Transverse colon (tissue), 4 donors: Measurements from ENCODE around the gene RBM42. TPM values are rescaled to one million over a fixed set of nuclear protein-coding genes. Genes with fewer than 3 reads are reported as not detected.

Experiments used
- DNase-seq: peaks from one replicate; pipeline ENCODE4 v3.0.0-alpha.2; 2019
- H3K27ac ChIP-seq, 4 donors: fragments of 200-600 bp; sonication (generic); 2 replicates each; pipeline ENCODE4 v1.5.1; 2016 to 2018; ENCODE audit warnings: inconsistent platforms in 4 of 4
- H3K27me3 ChIP-seq: fragments of 200-600 bp; sonication (generic); 2 replicates; pipeline ENCODE4 v1.5.1; 2017; ENCODE audit warnings: inconsistent platforms
- H3K36me3 ChIP-seq, 4 donors: fragments of 200-600 bp; sonication (generic); 2 replicates each; pipeline ENCODE4 v1.5.1; 2017 to 2019; ENCODE audit warnings: inconsistent platforms in 4 of 4
- H3K4me1 ChIP-seq, 4 donors: fragments of 200-600 bp; sonication (generic); 2 replicates each; pipeline ENCODE4 v1.5.1; 2017 to 2020; ENCODE audit warnings: inconsistent platforms in 4 of 4
- H3K4me3 ChIP-seq, 4 donors: fragments of 200-600 bp; sonication (generic); 1 replicate in 1 of 4; 2 replicates in 3 of 4; pipeline versions ENCODE4 v1.5.1 to v1.6.1; 2017 to 2019; ENCODE audit warnings: inconsistent platforms in 4 of 4
- H3K9me3 ChIP-seq, 2 donors: fragments of 200-600 bp; sonication (generic); 2 replicates each; pipeline ENCODE4 v1.5.1; 2017 to 2019; ENCODE audit warnings: inconsistent platforms in 2 of 2
- EP300 ChIP-seq: sonication (generic); formaldehyde crosslinking; IDR thresholded peaks from one replicate; pipeline ENCODE4 v1.6.1; 2017; ENCODE audit warnings: antibody characterized with exemption, low read depth
- POLR2A ChIP-seq: fragments of 450-650 bp; IDR thresholded peaks from one replicate; pipeline ENCODE4 v1.6.1; 2016; ENCODE audit warnings: antibody characterized with exemption, mild to moderate bottlenecking, moderate library complexity
- POLR2AphosphoS5 ChIP-seq, 3 donors: sonication (generic); formaldehyde crosslinking; IDR thresholded peaks; one replicate each; pipeline ENCODE4 v1.6.1; 2016; ENCODE audit warnings: antibody characterized with exemption in 3 of 3
- WGBS, 2 donors: methylation state at CpG; one replicate each; pipeline ENCODE4 v1.1.5; 2018; ENCODE audit warnings: low coverage in 1 of 2; 5-methylcytosine and 5-hydroxymethylcytosine counted together
- in situ Hi-C, 4 donors: fragments of 200-750 bp; cut with MboI; loops; one replicate each; pipeline versions ENCODE4 v1.15.0 to v1.15.1; 2017; ENCODE audit warnings: low sequenced_read_pairs in 3 of 4, low pct_ligation_motif_present in 1 of 4, low pct_unique_long_range_greater_than_20kb in 1 of 4
- intact Hi-C: fragments of 100-400 bp; cut with DNase I; formaldehyde crosslinking; loops from one replicate; pipeline ENCODE4 v1.15.1; 2023; ENCODE audit warnings: low total_unique reads
- total RNA-seq, 4 donors: library from RNA; depleted of rRNA; stranded (reverse); fragments of >200 nt; gene quantifications; one replicate each; pipeline ENCODE4 v1.1.0, GENCODE V29; 2016
- TF ChIP-seq, protein P1 (sequence below), 5 experiments: fragments of 200-600 bp in 3 of 5; fragments of 450-650 bp in 2 of 5; sonication (generic) in 3 of 5; IDR thresholded peaks; 1 replicate in 2 of 5; 2 replicates in 3 of 5; pipeline ENCODE4 v1.5.1; 2016 to 2017; ENCODE audit warnings: antibody characterized with exemption in 5 of 5, inconsistent platforms in 3 of 5, mild to moderate bottlenecking in 2 of 5, moderate library complexity in 1 of 5

RBM42 gene
- total RNA-seq, 4 donors from 2014 or later = 53.1 to 107 (median 62.5) TPM

GRCh38 chr19:35642798-35643254 lies 14.0 kb downstream of the RBM42 start:
- H3K4me3 ChIP-seq = peak overlapping the region; percentile 48 to 70 (median 58)
- DNase-seq = no peak
- H3K36me3 ChIP-seq = peaks cover 0 to 3% (median under 1%) of the 10 kb centered on the region in 4 donors
- 22 to 37% methylated on average over 5 to 15 of the region's 15 CpGs for WGBS, 2 donors
- in situ Hi-C loops = no loop called here
- no peaks in the 10 kb centered on the region for H3K27me3 ChIP-seq
- H3K9me3 ChIP-seq = no peaks in the 10 kb centered on the region
- H3K4me1 ChIP-seq = peaks cover 8 to 32% (median 23%) of the 10 kb centered on the region in 4 donors
- no peak for TF ChIP-seq EP300
- no peak for TF ChIP-seq POLR2A
- TF ChIP-seq, protein P1, sequence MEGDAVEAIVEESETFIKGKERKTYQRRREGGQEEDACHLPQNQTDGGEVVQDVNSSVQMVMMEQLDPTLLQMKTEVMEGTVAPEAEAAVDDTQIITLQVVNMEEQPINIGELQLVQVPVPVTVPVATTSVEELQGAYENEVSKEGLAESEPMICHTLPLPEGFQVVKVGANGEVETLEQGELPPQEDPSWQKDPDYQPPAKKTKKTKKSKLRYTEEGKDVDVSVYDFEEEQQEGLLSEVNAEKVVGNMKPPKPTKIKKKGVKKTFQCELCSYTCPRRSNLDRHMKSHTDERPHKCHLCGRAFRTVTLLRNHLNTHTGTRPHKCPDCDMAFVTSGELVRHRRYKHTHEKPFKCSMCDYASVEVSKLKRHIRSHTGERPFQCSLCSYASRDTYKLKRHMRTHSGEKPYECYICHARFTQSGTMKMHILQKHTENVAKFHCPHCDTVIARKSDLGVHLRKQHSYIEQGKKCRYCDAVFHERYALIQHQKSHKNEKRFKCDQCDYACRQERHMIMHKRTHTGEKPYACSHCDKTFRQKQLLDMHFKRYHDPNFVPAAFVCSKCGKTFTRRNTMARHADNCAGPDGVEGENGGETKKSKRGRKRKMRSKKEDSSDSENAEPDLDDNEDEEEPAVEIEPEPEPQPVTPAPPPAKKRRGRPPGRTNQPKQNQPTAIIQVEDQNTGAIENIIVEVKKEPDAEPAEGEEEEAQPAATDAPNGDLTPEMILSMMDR (IDR thresholded peaks at IDR 0.05) = no peak
- no peak for TF ChIP-seq POLR2AphosphoS5 (IDR thresholded peaks at IDR 0.05)
- intact Hi-C loops = no loop called here
- H3K27ac ChIP-seq = peak overlapping the region; percentile 92 to 95 (median 94)

DNA sequence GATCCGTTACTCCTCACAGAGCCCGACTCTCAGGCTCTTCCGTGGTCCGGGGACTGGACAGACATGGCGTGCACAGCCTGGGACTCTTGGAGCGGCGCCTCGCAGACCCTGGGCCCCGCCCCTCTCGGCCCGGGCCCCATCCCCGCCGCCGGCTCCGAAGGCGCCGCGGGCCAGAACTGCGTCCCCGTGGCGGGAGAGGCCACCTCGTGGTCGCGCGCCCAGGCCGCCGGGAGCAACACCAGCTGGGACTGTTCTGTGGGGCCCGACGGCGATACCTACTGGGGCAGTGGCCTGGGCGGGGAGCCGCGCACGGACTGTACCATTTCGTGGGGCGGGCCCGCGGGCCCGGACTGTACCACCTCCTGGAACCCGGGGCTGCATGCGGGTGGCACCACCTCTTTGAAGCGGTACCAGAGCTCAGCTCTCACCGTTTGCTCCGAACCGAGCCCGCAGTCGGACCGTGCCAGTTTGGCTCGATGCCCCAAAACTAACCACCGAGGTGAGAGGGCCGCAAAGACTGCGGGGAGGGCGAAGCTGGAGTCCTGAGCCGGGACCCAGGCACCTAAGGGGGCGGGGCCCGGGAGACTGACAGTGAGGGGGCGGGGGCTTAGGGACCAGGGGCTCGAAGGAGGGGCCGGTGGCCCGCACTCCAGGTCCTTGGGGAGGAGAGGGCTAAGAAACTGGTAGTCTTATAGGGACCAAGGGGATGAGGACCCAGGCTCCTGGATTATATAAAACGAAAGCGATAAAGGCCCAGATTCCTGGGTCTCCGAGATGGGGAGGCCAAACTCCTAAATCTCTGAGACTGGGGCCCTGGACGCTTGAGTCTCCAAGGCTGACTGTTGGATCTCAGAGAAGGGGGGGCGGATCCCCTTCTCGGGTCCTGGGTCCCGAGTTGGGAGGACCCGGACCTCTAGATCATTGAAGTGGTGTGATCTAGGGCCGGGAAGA lies 14.7 kb downstream of the RBM42 start:
- 0% methylated on average over 2 to 56 of the region's 69 CpGs for WGBS, 2 donors
- peak overlapping the region; percentile 92 to 95 (median 94) for H3K27ac ChIP-seq
- H3K27me3 ChIP-seq = no peaks in the 10 kb centered on the region
- H3K4me1 ChIP-seq = peaks cover 8 to 33% (median 24%) of the 10 kb centered on the region in 4 donors
- H3K9me3 ChIP-seq = no peaks in the 10 kb centered on the region
- in situ Hi-C loops (no loop called here), intact Hi-C loops (no loop called here)
- peak; percentile 91 for DNase-seq
- TF ChIP-seq POLR2A (peak; percentile 71), EP300 (no peak), POLR2AphosphoS5 (IDR thresholded peaks at IDR 0.05) (peak; percentile 71 to 95 (median 91))
- TF ChIP-seq, protein P1 (IDR thresholded peaks at IDR 0.05) = no peak
- peak overlapping the region; percentile 48 to 70 (median 58) for H3K4me3 ChIP-seq
- no peaks in the 10 kb centered on the region for H3K36me3 ChIP-seq

DNA sequence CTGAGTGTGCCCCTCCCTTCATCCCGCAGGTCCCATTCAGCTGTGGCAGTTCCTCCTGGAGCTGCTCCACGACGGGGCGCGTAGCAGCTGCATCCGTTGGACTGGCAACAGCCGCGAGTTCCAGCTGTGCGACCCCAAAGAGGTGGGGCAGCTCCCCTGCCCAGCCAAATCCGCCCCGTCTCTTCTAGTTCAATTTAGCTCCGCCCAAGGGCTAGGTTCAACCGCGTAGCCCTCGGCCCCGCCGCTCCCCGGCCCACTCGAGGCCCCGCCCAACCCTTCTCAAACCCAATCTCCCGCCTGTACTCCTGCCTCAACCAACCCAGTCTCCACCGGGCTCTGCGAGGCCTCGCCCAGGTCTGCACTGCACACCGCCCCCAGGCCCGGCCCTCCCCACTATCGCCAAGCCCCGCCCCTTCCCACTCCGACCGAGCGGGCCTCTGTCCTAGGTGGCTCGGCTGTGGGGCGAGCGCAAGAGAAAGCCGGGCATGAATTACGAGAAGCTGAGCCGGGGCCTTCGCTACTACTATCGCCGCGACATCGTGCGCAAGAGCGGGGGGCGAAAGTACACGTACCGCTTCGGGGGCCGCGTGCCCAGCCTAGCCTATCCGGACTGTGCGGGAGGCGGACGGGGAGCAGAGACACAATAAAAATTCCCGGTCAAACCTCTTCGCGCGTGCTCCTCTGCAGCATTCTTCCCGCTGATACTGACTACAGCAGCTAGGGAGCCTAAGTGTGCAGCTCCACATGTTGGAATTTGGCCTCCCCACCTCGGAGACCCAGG lies 15.6 kb downstream of the RBM42 start:
- H3K36me3 ChIP-seq = no peaks in the 10 kb centered on the region
- peaks cover 8 to 40% (median 31%) of the 10 kb centered on the region in 4 donors for H3K4me1 ChIP-seq
- intact Hi-C loops (no loop called here), in situ Hi-C loops (no loop called here)
- TF ChIP-seq POLR2A (peak; percentile 75), EP300 (no peak), POLR2AphosphoS5 (IDR thresholded peaks at IDR 0.05) (peak; percentile 71 to 77 (median 74))
- TF ChIP-seq, protein P1 (IDR thresholded peaks at IDR 0.05) = no peak
- H3K27me3 ChIP-seq = no peaks in the 10 kb centered on the region
- H3K9me3 ChIP-seq = no peaks in the 10 kb centered on the region
- H3K4me3 ChIP-seq = peak overlapping the region; percentile 48 to 70 (median 58)
- DNase-seq = peak; percentile 98
- 0 to 1% methylated on average over 2 to 56 of the region's 60 CpGs for WGBS, 2 donors
- H3K27ac ChIP-seq = peak overlapping the region; percentile 92 to 95 (median 94)
